Stimulated activated CD4-positive, alpha-beta T cell treated with anti-CD3 and anti-CD28 coated beads, Interleukin-12 subunit alpha, Interleukin-12 subunit beta, amount 100 ng/mL, for 48 hours (primary cell): Measurements from ENCODE around the gene CCDC24.

ENCODE experiments used
- DNase-seq, 3 donors: peaks; one replicate each; pipeline ENCODE4 v3.0.0-alpha.2; 2020; ENCODE audit warnings: low read depth in 2 of 3, low spot score in 1 of 3

The CCDC24 gene

DNA sequence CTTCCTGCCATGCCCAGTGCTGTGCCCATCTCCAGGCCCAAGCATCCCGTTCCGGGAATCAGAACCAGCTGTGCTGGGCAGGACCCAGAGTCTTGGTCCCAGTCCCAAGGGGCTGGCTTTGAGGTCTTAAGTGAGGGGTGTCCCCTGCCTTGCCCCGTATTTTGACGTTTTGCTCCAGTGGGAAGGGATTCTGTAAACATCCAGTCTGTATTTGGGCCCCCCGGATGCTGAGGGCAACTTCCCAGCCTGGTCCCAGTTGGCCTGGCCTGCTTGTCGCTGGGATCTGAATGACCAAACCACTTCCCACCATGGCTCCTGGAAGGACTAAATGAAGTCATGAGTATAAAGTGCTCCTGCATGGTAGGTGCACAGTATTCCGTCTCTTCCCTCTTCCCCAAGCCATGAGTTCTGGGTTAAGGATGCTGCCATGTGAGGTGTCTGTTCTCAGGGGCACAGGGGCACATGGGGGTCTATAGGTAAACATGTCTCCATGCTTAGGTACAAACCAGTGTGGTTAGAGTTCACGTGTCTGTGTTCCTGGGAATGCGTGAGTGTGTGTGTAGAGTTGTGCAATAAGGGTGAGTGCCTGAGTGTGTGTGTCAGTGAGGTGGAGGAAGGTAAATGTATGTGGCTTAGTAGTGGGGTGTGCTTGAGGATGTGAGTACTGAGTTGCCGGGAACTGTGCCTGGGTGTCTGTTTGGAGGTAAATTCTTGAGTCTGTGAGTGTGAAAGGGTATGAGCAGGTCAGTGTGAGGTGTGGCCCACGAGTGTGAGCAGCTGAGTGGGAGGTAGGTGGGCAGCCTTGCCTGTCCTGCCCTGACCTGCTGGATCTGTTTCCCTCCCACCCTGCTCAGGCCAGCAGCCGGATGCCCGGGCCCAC, 10.9 kb upstream of the CCDC24 start:
- no peak for DNase-seq

DNA sequence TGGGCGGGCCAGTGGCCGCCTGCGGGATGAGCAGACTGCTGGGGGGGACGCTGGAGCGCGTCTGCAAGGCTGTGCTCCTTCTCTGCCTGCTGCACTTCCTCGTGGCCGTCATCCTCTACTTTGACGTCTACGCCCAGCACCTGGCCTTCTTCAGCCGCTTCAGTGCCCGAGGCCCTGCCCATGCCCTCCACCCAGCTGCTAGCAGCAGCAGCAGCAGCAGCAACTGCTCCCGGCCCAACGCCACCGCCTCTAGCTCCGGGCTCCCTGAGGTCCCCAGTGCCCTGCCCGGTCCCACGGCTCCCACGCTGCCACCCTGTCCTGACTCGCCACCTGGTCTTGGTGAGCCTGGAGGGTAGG, 10.3 kb upstream of the CCDC24 start:
- DNase-seq, result no peak

DNA sequence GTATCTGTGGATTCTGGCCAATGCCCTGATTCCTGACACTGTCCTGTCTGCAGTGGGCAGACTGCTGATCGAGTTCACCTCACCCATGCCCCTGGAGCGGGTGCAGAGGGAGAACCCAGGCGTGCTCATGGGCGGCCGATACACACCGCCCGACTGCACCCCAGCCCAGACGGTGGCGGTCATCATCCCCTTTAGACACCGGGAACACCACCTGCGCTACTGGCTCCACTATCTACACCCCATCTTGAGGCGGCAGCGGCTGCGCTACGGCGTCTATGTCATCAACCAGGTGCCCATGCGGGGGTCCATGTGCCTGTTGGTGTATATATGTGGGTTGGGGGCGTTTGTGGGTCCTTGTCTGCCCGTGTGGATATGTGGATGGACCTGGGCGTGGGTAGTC, 9.8 kb upstream of the CCDC24 start:
- DNase-seq, result no peak

- no peak for DNase-seq
These were observed 9.2 kb upstream of the CCDC24 start for GRCh38 chr1:43982241-43982640.

- no peak for DNase-seq
These were observed 8.6 kb upstream of the CCDC24 start for GRCh38 chr1:43982808-43983207.

- no peak for DNase-seq
These were observed 8.0 kb upstream of the CCDC24 start for GRCh38 chr1:43983253-43983899.

- no peak for DNase-seq
These were observed 6.5 kb upstream of the CCDC24 start for GRCh38 chr1:43984855-43985254.

DNA sequence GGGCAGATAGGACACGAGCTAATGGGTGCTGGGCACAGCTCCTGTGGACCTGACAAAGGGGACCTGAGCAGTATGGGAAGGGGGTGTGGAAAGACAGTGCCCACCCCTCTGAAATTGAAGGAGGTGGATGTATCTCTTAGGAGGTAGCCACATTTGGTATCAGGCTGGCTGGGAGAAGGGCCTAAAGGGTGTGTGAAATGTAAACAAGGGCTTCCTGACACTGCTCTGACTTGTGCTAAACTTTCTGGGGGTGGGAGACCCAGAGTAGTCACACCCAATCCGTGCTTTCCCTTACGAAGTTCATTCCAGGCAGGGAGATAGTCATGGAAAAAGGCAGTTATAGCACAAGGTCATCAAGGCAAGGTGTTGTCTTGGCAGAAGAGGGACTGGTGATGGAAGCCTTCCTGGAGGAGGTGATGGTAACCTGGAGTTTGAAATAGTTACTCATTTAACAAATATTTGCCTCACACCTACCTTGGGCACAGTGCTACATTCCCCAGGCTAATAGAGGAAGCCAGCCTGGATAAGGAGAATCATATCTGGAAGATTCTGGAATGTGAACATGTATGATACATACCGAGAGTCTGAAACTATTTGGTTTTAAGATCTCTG, 5.3 kb upstream of the CCDC24 start:
- no peak for DNase-seq

- no peak for DNase-seq
These were observed 4.7 kb upstream of the CCDC24 start for GRCh38 chr1:43986712-43987111.

- no peak for DNase-seq
These were observed 4.1 kb upstream of the CCDC24 start for GRCh38 chr1:43987159-43987902.

- DNase-seq, result no peak
These were observed 864 bp upstream of the CCDC24 start for GRCh38 chr1:43990271-43991199.

DNA sequence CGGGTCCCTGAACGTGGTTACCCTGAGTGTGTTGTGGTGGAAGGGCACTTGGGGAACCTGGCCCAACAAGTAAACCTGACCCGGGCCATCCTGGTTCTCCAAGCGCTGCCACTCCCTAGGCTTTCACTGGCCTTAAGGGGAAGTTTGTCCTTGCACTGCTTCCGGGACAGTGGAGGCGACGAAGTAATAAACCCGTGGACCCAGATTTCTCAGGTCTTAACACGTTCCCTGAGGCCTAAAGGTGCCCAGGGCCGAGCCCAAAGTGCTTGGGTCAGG, 261 bp upstream of the CCDC24 start:
- DNase-seq, result no peak

GRCh38 chr1:43992232-43992995, 1.0 kb downstream of the CCDC24 start:
- no peak for DNase-seq

DNA sequence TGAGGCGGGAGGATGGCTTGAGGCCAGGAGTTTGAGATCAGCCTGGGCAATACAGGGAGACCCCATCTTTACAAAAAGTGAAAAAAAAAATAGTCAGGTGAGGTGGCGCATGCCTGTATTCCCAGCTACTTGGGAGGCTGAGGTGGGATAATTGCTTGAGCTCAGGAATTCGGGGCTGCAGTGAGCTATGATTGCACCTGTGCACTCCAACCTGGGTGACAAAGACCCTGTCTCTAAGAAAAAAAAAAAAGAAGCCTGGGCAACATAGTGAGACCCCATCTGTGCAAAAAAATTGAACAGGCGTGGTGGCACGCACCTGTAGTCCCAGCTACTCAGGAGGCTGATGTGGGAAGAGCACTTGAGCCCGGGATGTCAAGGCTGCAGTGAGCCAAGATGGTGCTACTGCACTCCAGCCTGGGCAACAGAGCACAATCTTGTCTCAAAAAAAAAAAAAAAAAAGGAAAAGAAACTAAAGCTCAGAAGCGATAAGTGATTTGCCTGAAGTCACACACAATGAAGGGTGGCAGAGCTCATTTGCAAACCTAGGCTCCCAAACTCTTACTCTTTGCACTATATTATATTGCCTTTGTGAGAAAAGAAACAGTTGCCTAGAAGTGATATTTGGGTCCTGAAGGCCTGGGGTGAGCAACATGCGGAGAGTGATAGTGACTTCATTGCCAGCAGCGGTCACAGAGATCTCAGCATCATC, 2.0 kb downstream of the CCDC24 start:
- no peak for DNase-seq

GRCh38 chr1:43994071-43994470, 2.7 kb downstream of the CCDC24 start:
- no peak for DNase-seq

DNA sequence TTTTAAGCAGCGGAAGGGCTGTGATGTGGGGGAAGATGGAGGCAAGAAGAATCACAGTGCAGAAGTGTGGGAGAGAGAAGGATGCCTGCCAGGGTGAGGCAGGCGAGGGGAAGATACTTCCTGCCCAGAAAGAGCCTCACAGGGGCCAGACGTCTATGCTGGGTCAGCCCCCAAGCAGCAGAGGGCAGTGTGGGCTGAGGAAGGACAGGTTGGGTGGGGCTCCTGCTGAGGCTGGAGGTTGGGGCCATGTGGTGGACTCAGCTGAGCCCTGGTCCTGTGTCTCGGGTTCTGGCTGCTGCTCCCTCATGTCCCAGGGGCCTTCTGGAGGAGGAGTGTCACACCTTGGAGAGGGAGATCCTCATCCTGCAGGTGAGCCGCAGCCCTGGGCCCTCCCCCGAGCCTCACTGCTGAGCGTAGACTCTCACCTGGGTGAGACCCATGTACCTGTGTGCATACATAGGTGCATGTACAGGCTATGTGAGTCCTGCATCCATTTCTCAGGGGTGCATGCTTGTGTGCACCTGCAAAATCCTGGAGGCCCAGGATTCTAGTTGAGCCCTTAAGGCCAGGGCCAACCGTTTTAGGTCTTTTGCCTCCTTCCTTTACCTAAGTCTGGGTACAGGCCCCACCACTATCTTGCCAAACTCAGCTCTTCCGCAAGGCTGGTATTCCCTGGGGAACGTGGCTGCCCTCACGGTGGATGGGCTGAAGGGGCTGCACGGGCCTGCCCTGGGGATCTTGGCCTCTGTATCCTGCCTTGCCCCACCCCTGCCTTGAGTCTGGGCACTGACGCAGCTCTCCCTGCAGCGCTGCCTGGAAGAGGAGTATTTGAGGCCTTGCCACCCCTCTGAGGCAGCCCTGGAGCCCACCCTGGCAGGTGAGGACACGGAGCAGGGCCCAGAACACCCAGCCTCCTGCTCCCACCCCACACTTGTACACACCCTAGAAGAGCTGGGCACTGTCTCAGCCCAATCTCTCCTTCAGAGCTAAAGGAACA, 3.7 kb downstream of the CCDC24 start:
- DNase-seq, result no peak

- DNase-seq, result no peak
These were observed 4.8 kb downstream of the CCDC24 start for GRCh38 chr1:43995984-43996732.

- no peak for DNase-seq
These were observed 5.3 kb downstream of the CCDC24 start for GRCh38 chr1:43996733-43997115.
